Measurements from ENCODE around the gene DPP7. TPM values are rescaled to one million over a fixed set of nuclear protein-coding genes. Genes with fewer than 3 reads are reported as not detected.
A peak's percentile ranks its signal among the peaks of the same experiment; 100 is the strongest.

The DPP7 gene
- total RNA-seq (2011; cell fraction: chromatin; rRNA removed; ENCODE audit: low replicate concordance), result 175 and 615 TPM in 2 replicates
- 837 and 852 TPM in 2 replicates for total RNA-seq (2011; cell fraction: nucleolus; rRNA removed)
- 311 and 347 TPM in 2 replicates for total RNA-seq (2011; cell fraction: nucleoplasm; rRNA removed)
- 231 and 272 TPM in 2 replicates for total RNA-seq (2014; rRNA removed)
- total RNA-seq (2014; rRNA removed; fragmentation: Illumina TruSeq; extraction: Trizol), result 11.3 and 24.9 TPM in 2 replicates
- 140 and 141 TPM in 2 replicates for total RNA-seq (2015; rRNA removed; fragmentation: Illumina TruSeq; extraction: Trizol)
- total RNA-seq (2021), result 311 and 322 TPM in 2 replicates
- polyA plus RNA-seq (2011; rRNA removed), result 132 and 158 TPM in 2 replicates
- 141 and 377 TPM in 2 replicates for polyA plus RNA-seq (2011; cell fraction: cytosol; rRNA removed)
- polyA plus RNA-seq (2011; cell fraction: nucleus; rRNA removed), result 1,627 and 2,902 TPM in 2 replicates
- 245 and 282 TPM in 2 replicates for polyA plus RNA-seq (2012)
- polyA plus RNA-seq (2014; fragmentation: Illumina TruSeq; extraction: Trizol), result 48.4 and 105 TPM in 2 replicates
- polyA plus RNA-seq (2014; fragmentation: Nextera tagmentation; extraction: Ambion mirVana), result 1 to 10 TPM in 1 of 2 experiments, under 1 TPM in 1; 0.99 to 4.1 TPM
- 352 and 365 TPM in 2 replicates for polyA plus RNA-seq (2014; rRNA removed)
- polyA minus RNA-seq (2011; rRNA and poly(A)+ RNA removed), result 9.4 and 25.8 TPM in 2 replicates
- 61.7 and 63.0 TPM in 2 replicates for polyA minus RNA-seq (2011; cell fraction: cytosol; rRNA and poly(A)+ RNA removed)
- 112 and 134 TPM in 2 replicates for polyA minus RNA-seq (2011; cell fraction: nucleus; rRNA and poly(A)+ RNA removed)
- Bru-seq, nascent RNA, result percentile 78 among the genes with signal in this experiment
- BruChase-seq, experiment 1, labeled RNA remaining after a 2-hour chase, result percentile 68 among the genes with signal in this experiment
- BruChase-seq, experiment 2, labeled RNA remaining after a 6-hour chase, result percentile 75 among the genes with signal in this experiment
- long read RNA-seq, experiment 1, transcript DPP7-201 (13 exons, 1,590 nt), result major isoform, 62 of 331 reads
- long read RNA-seq, experiment 1, transcript DPP7-210 (5 exons, 958 nt), result minor isoform, 32 of 331 reads
- long read RNA-seq, experiment 1, partial matches to known transcripts, result 103 of 331 reads
- long read RNA-seq, experiment 1, other reads (novel, unspliced or antisense), result 133 of 331 reads
- long read RNA-seq, experiment 2, transcript DPP7-201 (13 exons, 1,590 nt), result major isoform, 18 of 166 reads
- long read RNA-seq, experiment 2, partial matches to known transcripts, result 55 of 166 reads
- long read RNA-seq, experiment 2, other reads (novel, unspliced or antisense), result 88 of 166 reads
- long read RNA-seq, experiment 3, transcript DPP7-201 (13 exons, 1,590 nt), result major isoform, 44 of 128 reads
- long read RNA-seq, experiment 3, partial matches to known transcripts, result 29 of 128 reads
- long read RNA-seq, experiment 3, other reads (novel, unspliced or antisense), result 53 of 128 reads

DNA sequence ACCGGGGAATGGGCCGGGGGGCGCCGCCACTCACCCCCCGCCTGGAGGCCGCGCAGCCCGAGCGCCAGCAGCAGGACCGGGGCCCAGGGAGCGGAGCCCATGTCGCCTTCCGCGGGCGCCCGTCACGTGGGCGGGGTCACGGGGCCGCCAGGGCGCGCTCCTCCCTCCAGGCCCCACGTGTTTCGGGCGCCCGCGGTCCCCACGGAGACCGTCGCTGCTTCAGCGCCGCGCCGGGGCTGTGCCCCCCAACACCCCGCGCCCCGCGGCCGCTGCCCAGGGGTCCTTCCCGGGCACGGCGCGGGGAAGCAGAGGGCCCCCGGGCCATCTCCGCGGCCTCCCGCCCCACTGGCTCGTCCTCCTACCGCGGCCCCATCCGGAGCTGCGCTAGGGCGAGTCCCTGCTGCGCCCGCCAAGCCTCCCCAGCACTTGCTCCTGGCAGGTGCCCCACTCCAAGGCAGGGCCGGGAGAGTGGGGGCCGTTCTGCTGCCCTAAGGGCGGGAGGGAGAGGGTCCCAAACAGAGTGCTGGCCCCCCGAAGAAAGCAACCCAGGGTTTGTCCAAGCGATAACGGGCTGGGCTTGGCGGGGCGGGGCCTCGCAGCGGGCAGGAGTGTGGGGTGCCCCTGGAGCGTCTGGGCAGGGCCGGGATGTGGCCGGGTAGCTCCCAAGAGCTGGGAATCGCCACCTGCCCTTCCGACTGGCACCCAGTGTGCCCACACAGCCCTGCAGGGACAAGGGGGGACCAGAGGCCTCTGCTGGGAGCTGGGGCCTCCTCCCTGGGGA is at the start of gene DPP7:
Gene DPP7, minus strand, starts transcription at position 121 of the 781 bp plus-strand sequence. Its CDS starts 20 bp downstream, at position 101.
- intact Hi-C loops (cut with micrococcal nuclease), result loop anchor here (5.0 kb wide), 1 partner anchor 63 kb away; the partner anchor contains the start of gene ENTPD2
- POLR2A ChIA-PET, result interaction anchor here (0.6 to 1.0 kb wide), 4 partner anchors 9 to 126 kb away, joined by 3 to 4 read pairs (median 4); partner anchors contain the start of gene TUBB4B
- TF ChIP-seq MYBL2 (IDR thresholded peaks at IDR 0.05; ENCODE audit: low read depth) (no peak), MYBL2 (CRISPR knock-in tag; IDR thresholded peaks at IDR 0.05; ENCODE audit: borderline replicate concordance) (no peak), ELF2 (CRISPR knock-in tag; IDR thresholded peaks at IDR 0.05) (no peak), SETDB1 (IDR thresholded peaks at IDR 0.05; ENCODE audit: low read length) (no peak), DACH1 (IDR thresholded peaks at IDR 0.05; ENCODE audit: partially characterized antibody) (no peak), TAF7 (tag; IDR thresholded peaks at IDR 0.05) (no peak), ZNF282 (CRISPR knock-in tag; IDR thresholded peaks at IDR 0.05) (no peak)
- TF ChIP-seq, protein P1, sequence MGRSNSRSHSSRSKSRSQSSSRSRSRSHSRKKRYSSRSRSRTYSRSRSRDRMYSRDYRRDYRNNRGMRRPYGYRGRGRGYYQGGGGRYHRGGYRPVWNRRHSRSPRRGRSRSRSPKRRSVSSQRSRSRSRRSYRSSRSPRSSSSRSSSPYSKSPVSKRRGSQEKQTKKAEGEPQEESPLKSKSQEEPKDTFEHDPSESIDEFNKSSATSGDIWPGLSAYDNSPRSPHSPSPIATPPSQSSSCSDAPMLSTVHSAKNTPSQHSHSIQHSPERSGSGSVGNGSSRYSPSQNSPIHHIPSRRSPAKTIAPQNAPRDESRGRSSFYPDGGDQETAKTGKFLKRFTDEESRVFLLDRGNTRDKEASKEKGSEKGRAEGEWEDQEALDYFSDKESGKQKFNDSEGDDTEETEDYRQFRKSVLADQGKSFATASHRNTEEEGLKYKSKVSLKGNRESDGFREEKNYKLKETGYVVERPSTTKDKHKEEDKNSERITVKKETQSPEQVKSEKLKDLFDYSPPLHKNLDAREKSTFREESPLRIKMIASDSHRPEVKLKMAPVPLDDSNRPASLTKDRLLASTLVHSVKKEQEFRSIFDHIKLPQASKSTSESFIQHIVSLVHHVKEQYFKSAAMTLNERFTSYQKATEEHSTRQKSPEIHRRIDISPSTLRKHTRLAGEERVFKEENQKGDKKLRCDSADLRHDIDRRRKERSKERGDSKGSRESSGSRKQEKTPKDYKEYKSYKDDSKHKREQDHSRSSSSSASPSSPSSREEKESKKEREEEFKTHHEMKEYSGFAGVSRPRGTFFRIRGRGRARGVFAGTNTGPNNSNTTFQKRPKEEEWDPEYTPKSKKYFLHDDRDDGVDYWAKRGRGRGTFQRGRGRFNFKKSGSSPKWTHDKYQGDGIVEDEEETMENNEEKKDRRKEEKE (IDR thresholded peaks at IDR 0.05; ENCODE audit: borderline replicate concordance in 1 of 2, control insufficient read depth in 1 of 2, low read depth in 2 of 2, low read length in 1 of 2), result no peak
- TF ChIP-seq, protein P2, sequence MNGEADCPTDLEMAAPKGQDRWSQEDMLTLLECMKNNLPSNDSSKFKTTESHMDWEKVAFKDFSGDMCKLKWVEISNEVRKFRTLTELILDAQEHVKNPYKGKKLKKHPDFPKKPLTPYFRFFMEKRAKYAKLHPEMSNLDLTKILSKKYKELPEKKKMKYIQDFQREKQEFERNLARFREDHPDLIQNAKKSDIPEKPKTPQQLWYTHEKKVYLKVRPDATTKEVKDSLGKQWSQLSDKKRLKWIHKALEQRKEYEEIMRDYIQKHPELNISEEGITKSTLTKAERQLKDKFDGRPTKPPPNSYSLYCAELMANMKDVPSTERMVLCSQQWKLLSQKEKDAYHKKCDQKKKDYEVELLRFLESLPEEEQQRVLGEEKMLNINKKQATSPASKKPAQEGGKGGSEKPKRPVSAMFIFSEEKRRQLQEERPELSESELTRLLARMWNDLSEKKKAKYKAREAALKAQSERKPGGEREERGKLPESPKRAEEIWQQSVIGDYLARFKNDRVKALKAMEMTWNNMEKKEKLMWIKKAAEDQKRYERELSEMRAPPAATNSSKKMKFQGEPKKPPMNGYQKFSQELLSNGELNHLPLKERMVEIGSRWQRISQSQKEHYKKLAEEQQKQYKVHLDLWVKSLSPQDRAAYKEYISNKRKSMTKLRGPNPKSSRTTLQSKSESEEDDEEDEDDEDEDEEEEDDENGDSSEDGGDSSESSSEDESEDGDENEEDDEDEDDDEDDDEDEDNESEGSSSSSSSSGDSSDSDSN (IDR thresholded peaks at IDR 0.05; ENCODE audit: borderline replicate concordance in 1 of 2, low read depth in 2 of 2, low read length in 2 of 2), result peak; percentile 54 to 58; a peak in 2 of 4 replicates

More for the DNA sequence above, at the start of gene DPP7:
- peaks cover 27% of the 10 kb centered on the region for H3K79me2 ChIP-seq (ENCODE audit: control insufficient read depth, insufficient read depth, low read length)
- no peaks in the 10 kb centered on the region for H3K9me3 ChIP-seq (replicated peaks; ENCODE audit: control insufficient read depth, insufficient read depth, low read depth, low read length)
- in situ Hi-C loops (cut with MboI), result no loop called here
- H3K4me2 ChIP-seq (ENCODE audit: insufficient read depth, low read length), result peak within 1 kb of the TSS; percentile 61
- BruUV-seq (replicated peaks), result no TSS peak
- peak within 1 kb of the TSS; percentile 61 to 97 for H3K9ac ChIP-seq (ENCODE audit: insufficient read depth in 1 of 2, low read depth in 2 of 2, low read length in 2 of 2)
- 8% methylated on average over 30 of the region's 70 CpGs for WGBS (ENCODE audit: insufficient coverage, low coverage, missing lambda C conversion rate)
- no peaks in the 10 kb centered on the region for H3K27me3 ChIP-seq (ENCODE audit: control insufficient read depth in 2 of 2, insufficient read depth in 2 of 2, low read length in 2 of 2)
- ATAC-seq (peak; percentile 88), DNase-seq (ENCODE audit: extremely low read depth in 1 of 4, low spot score in 3 of 4) (peak; percentile 85 to 95 (median 93)), FAIRE-seq (no peak)
- peaks cover 18 to 71% of the 10 kb centered on the region in 2 experiments for H3K4me1 ChIP-seq (replicated peaks in 1 of 2; ENCODE audit: control insufficient read depth in 2 of 2, insufficient read depth in 2 of 2, low read length in 2 of 2)
- no peaks in the 10 kb centered on the region for H3K9me1 ChIP-seq (ENCODE audit: control insufficient read depth, insufficient read depth, low read length)
- H3K27ac ChIP-seq (ENCODE audit: extremely low read depth, low read depth, low read length), result peak within 1 kb of the TSS; percentile 76
- peak within 1 kb of the TSS; percentile 72 for H3K4me3 ChIP-seq
- peaks cover 38% of the 10 kb centered on the region; the same call in 2 of the 3 replicates for H3K36me3 ChIP-seq (ENCODE audit: control insufficient read depth, insufficient read depth, low read length)
- H4K20me1 ChIP-seq (replicated peaks; ENCODE audit: control insufficient read depth, insufficient read depth, low read length), result no peaks in the 10 kb centered on the region
- peak within 1 kb of the TSS; percentile 94 for H2AFZ ChIP-seq (ENCODE audit: low read depth, low read length)
- CTCF ChIA-PET (ENCODE audit: low intra/inter-chr PET ratio), result no interaction called here

Measured in K562 (cell line).